GM12878 (cell line): ENCODE results near the gene SLC5A2. TPM values are rescaled to one million over a fixed set of nuclear protein-coding genes. Genes with fewer than 3 reads are reported as not detected.

Experiments
- BRCA1 ChIP-seq: IDR thresholded peaks from 2 replicates; pipeline ENCODE4 v1.6.1; 2011; ENCODE audit warnings: low read depth, low read length, improper control_type of control experiment
- E2F8 ChIP-seq: fragments of 450-650 bp; IDR thresholded peaks from 2 replicates; pipeline ENCODE4 v1.6.1; 2018; ENCODE audit warnings: mild to moderate bottlenecking, low read depth, moderate library complexity; ENCODE audit not compliant: partially characterized antibody
- E4F1 ChIP-seq: fragments of 450-650 bp; IDR thresholded peaks from 2 replicates; pipeline ENCODE4 v1.6.1; 2018; ENCODE audit warnings: borderline replicate concordance, mild to moderate bottlenecking; ENCODE audit not compliant: partially characterized antibody
- FOXK2 ChIP-seq: fragments of 450-650 bp; IDR thresholded peaks from 2 replicates; pipeline ENCODE4 v1.6.1; 2017; ENCODE audit warnings: mild to moderate bottlenecking, moderate library complexity
- NR2C2 ChIP-seq: IDR thresholded peaks from 2 replicates; pipeline ENCODE4 v1.6.1; 2011; ENCODE audit warnings: borderline replicate concordance, low read depth; ENCODE audit not compliant: control insufficient read depth, insufficient read length
- RFX5 ChIP-seq: IDR thresholded peaks from 2 replicates; pipeline ENCODE4 v1.6.1; 2011; ENCODE audit warnings: low read depth, low read length, improper control_type of control experiment
- SREBF1 ChIP-seq: IDR thresholded peaks from 2 replicates; pipeline ENCODE4 v1.6.1; 2012; ENCODE audit warnings: mild to moderate bottlenecking, low read length
- STAT3 ChIP-seq: IDR thresholded peaks from 2 replicates; pipeline ENCODE4 v1.6.1; 2011; ENCODE audit warnings: low read depth, low read length, improper control_type of control experiment
- SUPT20H ChIP-seq: IDR thresholded peaks from 2 replicates; pipeline ENCODE4 v1.6.1; 2011; ENCODE audit warnings: low read depth, mild to moderate bottlenecking, low read length, moderate library complexity, borderline replicate concordance; ENCODE audit not compliant: control insufficient read depth
- YY1 ChIP-seq: IDR thresholded peaks from 2 replicates; pipeline ENCODE4 v1.6.1; 2011; ENCODE audit warnings: low read depth, mild to moderate bottlenecking, low read length
- ZBTB40 ChIP-seq: fragments of 450-650 bp; IDR thresholded peaks from 2 replicates; pipeline ENCODE4 v1.6.1; 2016; ENCODE audit warnings: mild to moderate bottlenecking, moderate library complexity, borderline replicate concordance
- ZNF274 ChIP-seq: IDR thresholded peaks from one replicate; pipeline ENCODE4 v1.8.0; 2011; ENCODE audit not compliant: insufficient read length, insufficient read depth
- ZSCAN29 ChIP-seq: fragments of 450-650 bp; IDR thresholded peaks from 2 replicates; pipeline ENCODE4 v1.6.1; 2017; ENCODE audit warnings: mild to moderate bottlenecking, moderate library complexity
- polyA plus RNA-seq, 11 experiments: library from polyadenylated mRNA; depleted of rRNA in 4 of 11; unstranded in 6 of 11; stranded (reverse) in 5 of 11; fragments of >200 nt; fragmentation: Nextera tagmentation in 4 of 11; fragmentation: Illumina TruSeq in 1 of 11; extraction: Ambion mirVana in 4 of 11; extraction: Trizol in 1 of 11; gene quantifications; 1 replicate in 1 of 11; 2 replicates in 10 of 11; pipeline versions ENCODE4 v1.2.1 to v1.2.3, GENCODE V29; 2011 to 2016; ENCODE audit warnings: inconsistent platforms in 2 of 11, missing spikeins in 2 of 11, low read depth in 1 of 11
- total RNA-seq, 4 experiments: library from RNA; depleted of rRNA in 3 of 4; stranded (reverse); fragments of >200 nt in 3 of 4; fragmentation: Illumina TruSeq in 1 of 4; extraction: Trizol in 1 of 4; gene quantifications; 2 replicates each; pipeline versions ENCODE4 v1.2.1 to v1.2.3, GENCODE V29; 2013 to 2021
- TF ChIP-seq, protein P1 (sequence below): fragments of 450-650 bp; formaldehyde crosslinking; IDR thresholded peaks from 2 replicates; pipeline ENCODE4 v1.5.0; 2022; ENCODE audit warnings: mild to moderate bottlenecking, missing genetic modification characterization

The SLC5A2 gene
- total and polyA plus RNA-seq, 10 of the 15 experiments (the other 5 are each of a cell fraction or from before 2014, with no cell fraction given) = 3.6 to 4.8 (median 4.4) TPM; not detected in 6

DNA sequence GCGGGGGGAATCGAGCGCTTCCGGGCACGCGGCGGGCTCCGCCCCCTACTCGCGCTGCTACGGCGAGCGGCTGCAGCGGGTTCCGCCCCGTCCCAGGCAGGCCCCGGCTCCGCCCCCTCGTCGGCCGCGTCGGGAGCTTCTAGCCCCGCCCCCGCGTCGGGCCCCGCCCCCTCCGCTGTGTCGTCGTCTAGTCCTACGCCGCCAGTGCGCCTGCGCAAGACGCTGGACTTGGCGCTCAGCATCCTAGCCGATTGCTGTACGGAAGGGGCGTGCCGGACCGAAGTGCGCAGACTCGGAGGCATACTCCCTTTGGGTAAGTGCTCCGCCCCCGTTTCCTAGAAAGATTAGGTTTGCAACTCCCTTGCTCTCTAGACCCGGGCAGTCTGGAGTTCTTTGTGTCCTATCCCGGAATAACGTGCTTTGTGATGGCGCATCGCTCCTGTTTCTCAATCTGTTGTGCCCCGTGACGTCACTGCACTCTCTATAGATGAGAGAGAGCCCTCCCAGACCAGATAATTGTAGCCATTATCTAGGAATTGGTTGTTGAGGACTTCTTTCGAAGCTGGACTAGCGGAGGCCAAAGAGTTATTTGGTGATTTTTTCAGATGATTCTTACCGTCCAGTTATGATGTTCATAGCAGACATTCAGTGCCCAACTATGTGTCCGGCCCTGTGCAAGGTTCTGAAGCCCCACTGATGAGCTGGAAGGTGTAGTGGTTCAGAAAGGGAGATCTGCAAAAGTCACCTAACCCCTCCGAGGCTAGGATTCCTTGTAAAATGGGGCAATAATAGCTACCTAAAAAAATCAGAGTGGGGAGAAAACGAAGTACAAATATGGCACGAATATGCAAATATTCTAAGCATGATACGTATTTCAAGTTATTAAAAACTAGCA lies 23.0 kb upstream of the SLC5A2 start (continued):
- TF ChIP-seq E2F8 (no peak), ZSCAN29 (no peak), FOXK2 (no peak), RFX5 (no peak), NR2C2 (no peak), BRCA1 (no peak), YY1 (no peak), SREBF1 (no peak), SUPT20H (no peak), ZBTB40 (no peak), E4F1 (peak; percentile 17), ZNF274 (no peak), STAT3 (no peak)
- TF ChIP-seq, protein P1, sequence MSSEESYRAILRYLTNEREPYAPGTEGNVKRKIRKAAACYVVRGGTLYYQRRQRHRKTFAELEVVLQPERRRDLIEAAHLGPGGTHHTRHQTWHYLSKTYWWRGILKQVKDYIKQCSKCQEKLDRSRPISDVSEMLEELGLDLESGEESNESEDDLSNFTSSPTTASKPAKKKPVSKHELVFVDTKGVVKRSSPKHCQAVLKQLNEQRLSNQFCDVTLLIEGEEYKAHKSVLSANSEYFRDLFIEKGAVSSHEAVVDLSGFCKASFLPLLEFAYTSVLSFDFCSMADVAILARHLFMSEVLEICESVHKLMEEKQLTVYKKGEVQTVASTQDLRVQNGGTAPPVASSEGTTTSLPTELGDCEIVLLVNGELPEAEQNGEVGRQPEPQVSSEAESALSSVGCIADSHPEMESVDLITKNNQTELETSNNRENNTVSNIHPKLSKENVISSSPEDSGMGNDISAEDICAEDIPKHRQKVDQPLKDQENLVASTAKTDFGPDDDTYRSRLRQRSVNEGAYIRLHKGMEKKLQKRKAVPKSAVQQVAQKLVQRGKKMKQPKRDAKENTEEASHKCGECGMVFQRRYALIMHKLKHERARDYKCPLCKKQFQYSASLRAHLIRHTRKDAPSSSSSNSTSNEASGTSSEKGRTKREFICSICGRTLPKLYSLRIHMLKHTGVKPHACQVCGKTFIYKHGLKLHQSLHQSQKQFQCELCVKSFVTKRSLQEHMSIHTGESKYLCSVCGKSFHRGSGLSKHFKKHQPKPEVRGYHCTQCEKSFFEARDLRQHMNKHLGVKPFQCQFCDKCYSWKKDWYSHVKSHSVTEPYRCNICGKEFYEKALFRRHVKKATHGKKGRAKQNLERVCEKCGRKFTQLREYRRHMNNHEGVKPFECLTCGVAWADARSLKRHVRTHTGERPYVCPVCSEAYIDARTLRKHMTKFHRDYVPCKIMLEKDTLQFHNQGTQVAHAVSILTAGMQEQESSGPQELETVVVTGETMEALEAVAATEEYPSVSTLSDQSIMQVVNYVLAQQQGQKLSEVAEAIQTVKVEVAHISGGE (CRISPR knock-in tag) = no peak
